Mucosa of rectum (tissue), 2 donors: ENCODE measurements around the gene UCK1.

Source experiments
- H3K27ac ChIP-seq, 2 donors: one replicate each; pipeline ENCODE4 v1.7.0; 2013; ENCODE audit warnings: inconsistent platforms in 2 of 2, low read depth in 2 of 2, low read length in 2 of 2
- H3K27me3 ChIP-seq, 2 donors: one replicate each; pipeline ENCODE4 v1.7.0; 2013; ENCODE audit warnings: low read length in 2 of 2; ENCODE audit not compliant: control insufficient read depth in 2 of 2, insufficient read depth in 2 of 2
- H3K36me3 ChIP-seq, 2 donors: one replicate each; pipeline ENCODE4 v1.7.0; 2013; ENCODE audit warnings: low read length in 2 of 2; ENCODE audit not compliant: control insufficient read depth in 2 of 2, insufficient read depth in 2 of 2
- H3K4me1 ChIP-seq, 2 donors: one replicate each; pipeline ENCODE4 v1.7.0; 2013; ENCODE audit warnings: low read length in 2 of 2, mild to moderate bottlenecking in 1 of 2; ENCODE audit not compliant: control insufficient read depth in 2 of 2, insufficient read depth in 2 of 2
- H3K4me3 ChIP-seq, 2 donors: one replicate each; pipeline ENCODE4 v1.7.0; 2013; ENCODE audit warnings: low read length in 2 of 2
- H3K9ac ChIP-seq, 2 donors: one replicate each; pipeline ENCODE4 v1.7.0; 2013; ENCODE audit warnings: low read length in 2 of 2, low read depth in 1 of 2, mild to moderate bottlenecking in 1 of 2
- H3K9me3 ChIP-seq, 2 donors: one replicate each; pipeline ENCODE4 v1.7.0; 2013; ENCODE audit warnings: low read length in 2 of 2; ENCODE audit not compliant: control insufficient read depth in 2 of 2
- donor health status: healthy.
- donor health status: Normal muscosa, but diverticular disease.

UCK1 gene

GRCh38 chr9:131477367-131477766 is 53.7 kb downstream of the UCK1 start:
- peaks cover 79 to 83% of the 10 kb centered on the region in 2 donors for H3K36me3 ChIP-seq
- no peaks in the 10 kb centered on the region for H3K9me3 ChIP-seq
- no peak overlapping the region for H3K4me3 ChIP-seq
- no peaks in the 10 kb centered on the region for H3K4me1 ChIP-seq
- H3K27me3 ChIP-seq, result no peaks in the 10 kb centered on the region
- H3K9ac ChIP-seq, result no peak overlapping the region
- H3K27ac ChIP-seq, result no peak overlapping the region

DNA sequence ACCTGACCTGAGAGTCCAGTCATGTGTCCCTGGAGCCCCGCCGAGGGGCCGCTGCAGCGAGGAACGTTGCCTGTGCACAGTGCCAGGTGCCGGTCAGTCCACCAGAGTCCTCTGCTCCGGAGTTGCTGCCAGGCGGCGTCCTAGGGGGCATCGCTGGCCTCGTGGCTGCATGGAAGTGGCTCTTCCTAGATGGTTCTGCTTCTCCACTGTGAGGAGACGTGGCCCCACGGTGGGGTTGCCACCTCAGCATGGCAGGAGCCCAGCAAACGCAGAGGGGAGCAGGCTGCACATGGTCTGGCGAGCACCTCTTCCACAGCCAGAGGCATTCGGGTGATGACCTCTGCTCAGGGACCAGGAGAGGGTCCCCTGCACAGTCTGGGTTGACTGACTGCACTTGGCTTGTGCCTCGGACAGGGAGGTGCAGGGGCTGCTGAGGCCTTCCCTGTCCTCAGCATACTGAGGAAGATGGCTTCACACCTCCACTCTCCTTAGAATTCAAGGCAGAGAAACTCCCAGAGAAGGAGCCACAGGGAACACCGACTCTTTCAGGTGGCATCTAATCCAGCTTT is 54.2 kb downstream of the UCK1 start:
- Histone ChIP-seq H3K36me3 (peaks cover 74 to 81% of the 10 kb centered on the region in 2 donors), H3K9me3 (no peaks in the 10 kb centered on the region), H3K9ac (no peak overlapping the region), H3K4me1 (no peaks in the 10 kb centered on the region), H3K4me3 (no peak overlapping the region), H3K27ac (no peak overlapping the region), H3K27me3 (no peaks in the 10 kb centered on the region)

GRCh38 chr9:131475956-131476776 is 54.9 kb downstream of the UCK1 start:
- H3K27ac ChIP-seq, result no peak overlapping the region
- peaks cover 76 to 77% of the 10 kb centered on the region in 2 donors for H3K36me3 ChIP-seq
- H3K27me3 ChIP-seq, result no peaks in the 10 kb centered on the region
- no peak overlapping the region for H3K9ac ChIP-seq
- H3K9me3 ChIP-seq, result no peaks in the 10 kb centered on the region
- H3K4me3 ChIP-seq, result no peak overlapping the region
- no peaks in the 10 kb centered on the region for H3K4me1 ChIP-seq

DNA sequence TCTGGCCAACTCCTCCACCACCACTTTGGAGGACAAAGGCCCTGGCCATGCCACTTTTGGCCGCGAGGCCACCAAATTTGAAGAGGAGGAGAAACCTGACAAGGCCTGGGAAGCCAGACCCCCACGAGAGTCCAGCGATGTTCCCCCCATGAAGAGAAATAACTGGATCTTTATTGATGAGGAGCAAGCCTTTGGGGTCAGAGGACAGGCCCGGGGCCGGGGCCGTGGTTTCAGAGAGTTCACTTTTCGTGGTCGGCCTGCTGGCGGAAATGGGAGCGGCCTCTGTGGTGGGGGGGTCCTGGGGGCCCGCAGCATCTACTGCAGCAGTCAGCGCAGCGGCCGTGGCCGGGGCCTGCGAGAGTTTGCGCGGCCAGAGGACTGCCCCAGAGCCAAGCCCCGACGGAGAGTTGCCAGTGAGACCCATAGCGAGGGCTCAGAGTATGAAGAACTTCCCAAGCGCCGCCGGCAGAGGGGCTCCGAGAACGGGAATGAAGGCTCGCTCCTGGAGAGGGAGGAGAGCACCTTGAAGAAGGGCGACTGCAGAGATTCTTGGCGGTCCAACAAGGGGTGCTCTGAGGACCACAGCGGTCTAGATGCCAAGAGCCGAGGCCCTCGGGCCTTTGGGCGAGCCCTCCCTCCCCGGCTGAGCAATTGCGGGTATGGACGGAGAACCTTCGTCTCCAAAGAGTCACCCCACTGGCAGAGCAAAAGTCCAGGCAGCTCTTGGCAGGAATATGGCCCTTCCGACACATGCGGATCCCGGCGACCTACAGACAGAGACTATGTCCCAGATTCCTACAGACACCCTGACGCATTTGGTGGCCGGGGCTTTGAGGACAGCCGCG is 55.7 kb downstream of the UCK1 start:
- H3K36me3 ChIP-seq, result peaks cover 82% of the 10 kb centered on the region in 2 donors
- no peaks in the 10 kb centered on the region for H3K4me1 ChIP-seq
- H3K9me3 ChIP-seq, result no peaks in the 10 kb centered on the region

GRCh38 chr9:131474711-131475110 is 56.4 kb downstream of the UCK1 start:
- H3K4me1 ChIP-seq, result no peaks in the 10 kb centered on the region
- H3K9ac ChIP-seq, result no peak overlapping the region

More for the DNA sequence above, 55.7 kb downstream of the UCK1 start:
- Histone ChIP-seq H3K4me3 (no peak overlapping the region), H3K9ac (no peak overlapping the region), H3K27me3 (no peaks in the 10 kb centered on the region), H3K27ac (no peak overlapping the region)

GRCh38 chr9:131473891-131474290 is 57.2 kb downstream of the UCK1 start:
- Histone ChIP-seq H3K4me3 (no peak overlapping the region), H3K27ac (no peak overlapping the region), H3K36me3 (peaks cover 78 to 82% of the 10 kb centered on the region in 2 donors), H3K4me1 (no peaks in the 10 kb centered on the region), H3K27me3 (no peaks in the 10 kb centered on the region), H3K9ac (no peak overlapping the region), H3K9me3 (no peaks in the 10 kb centered on the region)

More at GRCh38 chr9:131474711-131475110, 56.4 kb downstream of the UCK1 start:
- Histone ChIP-seq H3K9me3 (no peaks in the 10 kb centered on the region), H3K36me3 (peaks cover 83% of the 10 kb centered on the region in 2 donors), H3K27me3 (no peaks in the 10 kb centered on the region), H3K27ac (no peak overlapping the region), H3K4me3 (no peak overlapping the region)
